ENCODE results near the gene ATP11C.

GRCh38 chrX:139736151-139736550, 196.7 kb downstream of the ATP11C start:
- TF ChIP-seq, protein P1, sequence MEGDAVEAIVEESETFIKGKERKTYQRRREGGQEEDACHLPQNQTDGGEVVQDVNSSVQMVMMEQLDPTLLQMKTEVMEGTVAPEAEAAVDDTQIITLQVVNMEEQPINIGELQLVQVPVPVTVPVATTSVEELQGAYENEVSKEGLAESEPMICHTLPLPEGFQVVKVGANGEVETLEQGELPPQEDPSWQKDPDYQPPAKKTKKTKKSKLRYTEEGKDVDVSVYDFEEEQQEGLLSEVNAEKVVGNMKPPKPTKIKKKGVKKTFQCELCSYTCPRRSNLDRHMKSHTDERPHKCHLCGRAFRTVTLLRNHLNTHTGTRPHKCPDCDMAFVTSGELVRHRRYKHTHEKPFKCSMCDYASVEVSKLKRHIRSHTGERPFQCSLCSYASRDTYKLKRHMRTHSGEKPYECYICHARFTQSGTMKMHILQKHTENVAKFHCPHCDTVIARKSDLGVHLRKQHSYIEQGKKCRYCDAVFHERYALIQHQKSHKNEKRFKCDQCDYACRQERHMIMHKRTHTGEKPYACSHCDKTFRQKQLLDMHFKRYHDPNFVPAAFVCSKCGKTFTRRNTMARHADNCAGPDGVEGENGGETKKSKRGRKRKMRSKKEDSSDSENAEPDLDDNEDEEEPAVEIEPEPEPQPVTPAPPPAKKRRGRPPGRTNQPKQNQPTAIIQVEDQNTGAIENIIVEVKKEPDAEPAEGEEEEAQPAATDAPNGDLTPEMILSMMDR (IDR thresholded peaks at IDR 0.05), result no peak
- TF ChIP-seq POLR2A (IDR thresholded peaks at IDR 0.05) (no peak), POLR2AphosphoS5 (IDR thresholded peaks at IDR 0.05) (no peak)
